H1 (cell line): ENCODE data around the gene LNPEP. TPM values are rescaled to one million over a fixed set of nuclear protein-coding genes. Genes with fewer than 3 reads are reported as not detected.

Experiments used
- BCL11A ChIP-seq, 2 experiments: IDR thresholded peaks; one replicate each; pipeline ENCODE4 v1.6.1; 2011; ENCODE audit warnings: low read depth in 2 of 2, low read length in 2 of 2, mild to moderate bottlenecking in 2 of 2
- SIX5 ChIP-seq: IDR thresholded peaks from 2 replicates; pipeline ENCODE4 v1.6.1; 2011; ENCODE audit warnings: mild to moderate bottlenecking, low read depth, low read length
- YY1 ChIP-seq: IDR thresholded peaks from 2 replicates; pipeline ENCODE4 v1.6.1; 2011; ENCODE audit warnings: low read depth, mild to moderate bottlenecking, low read length
- polyA plus RNA-seq, 7 experiments: library from polyadenylated mRNA; depleted of rRNA in 3 of 7; stranded (reverse) in 5 of 7; unstranded in 2 of 7; fragments of >200 nt in 5 of 7; fragments of 200-250 nt in 2 of 7; gene quantifications; 1 replicate in 5 of 7; 2 replicates in 1 of 7; 4 replicates in 1 of 7; pipeline versions ENCODE4 v1.2.1 to v1.2.3, GENCODE V29; 2011 to 2013; ENCODE audit warnings: missing spikeins in 2 of 7, mixed read lengths in 2 of 7
- total RNA-seq: library from RNA; stranded (reverse); fragmentation: NEBNext Ultra II Directional; extraction: Animal tissue kit (Norgen Biotek cat#: 25700); gene quantifications from 2 replicates; pipeline ENCODE4 v1.2.1, GENCODE V29; 2021

LNPEP gene
- total and polyA plus RNA-seq, 2 of the 8 experiments (the other 6 are each of a cell fraction or from before 2014, with no cell fraction given), result 1.8 to 4.5 TPM

DNA sequence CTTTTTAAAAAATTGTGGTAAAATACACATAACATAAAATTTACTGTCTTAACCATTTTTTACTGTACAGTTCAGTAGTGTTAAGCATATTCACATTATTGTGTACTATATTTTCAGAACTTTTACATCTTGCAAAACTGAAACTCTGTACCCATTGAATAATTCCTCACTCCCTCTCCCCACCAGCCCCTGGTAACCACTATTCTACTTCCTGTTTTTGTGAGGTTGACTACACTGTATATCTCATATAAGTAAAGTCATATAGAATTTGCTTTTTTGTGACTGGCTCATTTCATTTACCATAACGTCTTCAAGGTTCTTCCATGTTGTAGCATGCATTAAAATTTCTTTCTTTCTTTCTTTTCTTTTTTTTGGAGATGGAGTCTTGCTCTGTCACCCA lies 87.0 kb downstream of the LNPEP start (continued):
- TF ChIP-seq YY1 (no peak), SIX5 (no peak), BCL11A (IDR thresholded peaks at IDR 0.05; ENCODE audit: low read depth in 2 of 2, low read length in 2 of 2) (no peak)
- TF ChIP-seq, all 59 proteins: peak for 0
